CD4-positive, alpha-beta memory T cell (primary cell): ENCODE results near the gene SYK. TPM values are rescaled to one million over a fixed set of nuclear protein-coding genes. Genes with fewer than 3 reads are reported as not detected.

ENCODE experiments used
- CTCF ChIA-PET: fragments of 350-600 bp; sonication (Branson Sonifier 250); formaldehyde crosslinking; loops from one replicate; lab custom pipeline; 2021; ENCODE audit warnings: inconsistent platforms; ENCODE audit not compliant: partially characterized antibody; lab: Charles Lee
- POLR2A ChIA-PET: fragments of 350-600 bp; sonication (Branson Sonifier 250); formaldehyde crosslinking; loops from one replicate; lab custom pipeline; 2021; ENCODE audit not compliant: partially characterized antibody; lab: Charles Lee
- DNase-seq, 5 donors: peaks; one replicate each; pipeline versions ENCODE4 v3.0.0 to v3.0.0-alpha.2; 2020 to 2022; ENCODE audit warnings: mixed read lengths in 1 of 5
- H3K27ac ChIP-seq: one replicate; pipeline ENCODE4 v1.7.0; 2013; ENCODE audit warnings: low read depth, low read length
- H3K27me3 ChIP-seq: 2 replicates; pipeline ENCODE4 v1.7.0; 2013; ENCODE audit warnings: mild to moderate bottlenecking, low read length, moderate library complexity; ENCODE audit not compliant: insufficient read depth
- H3K36me3 ChIP-seq: 2 replicates; pipeline ENCODE4 v1.7.0; 2013; ENCODE audit warnings: mild to moderate bottlenecking, low read length, moderate library complexity; ENCODE audit not compliant: insufficient read depth
- H3K4me1 ChIP-seq: 2 replicates; pipeline ENCODE4 v1.7.0; 2013; ENCODE audit warnings: mild to moderate bottlenecking, low read length, moderate library complexity; ENCODE audit not compliant: insufficient read depth
- H3K4me3 ChIP-seq, 2 donors: one replicate each; pipeline ENCODE4 v1.7.0; 2013; ENCODE audit warnings: low read length in 2 of 2, mild to moderate bottlenecking in 1 of 2
- H3K9me3 ChIP-seq, 2 donors: one replicate each; pipeline ENCODE4 v1.7.0; 2013; ENCODE audit warnings: low read length in 2 of 2, control low read depth in 1 of 2; ENCODE audit not compliant: control insufficient read depth in 1 of 2
- H3K27ac Mint-ChIP-seq, 7 donors: one replicate each; pipeline ENCODE4 v1.8.0; 2020 to 2021; ENCODE audit warnings: mixed read lengths in 7 of 7, mild to moderate bottlenecking in 6 of 7, inconsistent platforms in 3 of 7, moderate library complexity in 3 of 7
- H3K27me3 Mint-ChIP-seq, 2 donors: one replicate each; pipeline ENCODE4 v1.8.0; 2020 to 2021; ENCODE audit warnings: mixed read lengths in 2 of 2
- H3K36me3 Mint-ChIP-seq, 2 donors: one replicate each; pipeline ENCODE4 v1.8.0; 2020 to 2021; ENCODE audit warnings: mixed read lengths in 2 of 2, inconsistent platforms in 1 of 2, mild to moderate bottlenecking in 1 of 2
- H3K4me1 Mint-ChIP-seq, 4 donors: one replicate each; pipeline ENCODE4 v1.8.0; 2020 to 2021; ENCODE audit warnings: mixed read lengths in 4 of 4, mild to moderate bottlenecking in 1 of 4
- H3K4me3 Mint-ChIP-seq, 8 donors: one replicate each; pipeline ENCODE4 v1.8.0; 2020 to 2021; ENCODE audit warnings: mixed read lengths in 8 of 8, mild to moderate bottlenecking in 7 of 8, moderate library complexity in 6 of 8, inconsistent platforms in 3 of 8
- H3K9me3 Mint-ChIP-seq, 8 donors: one replicate each; pipeline ENCODE4 v1.8.0; 2020 to 2021; ENCODE audit warnings: mixed read lengths in 8 of 8, mild to moderate bottlenecking in 5 of 8, inconsistent platforms in 3 of 8, moderate library complexity in 1 of 8
- intact Hi-C: fragments of 100-400 bp; cut with micrococcal nuclease; formaldehyde crosslinking; loops from one replicate; pipeline ENCODE4 v1.15.1; 2023
- polyA plus RNA-seq, 2 donors: library from polyadenylated mRNA; unstranded; fragments of 300-500 nt; fragmentation: Illumina TruSeq; gene quantifications; one replicate each; pipeline ENCODE4 v1.2.3, GENCODE V29; 2021
- total RNA-seq, 2 experiments: library from RNA; stranded (reverse); gene quantifications; one replicate each; pipeline ENCODE4 v1.2.3, GENCODE V29; 2021

The SYK gene
- total and polyA plus RNA-seq, 4 experiments from 2014 or later: 0.08 to 1.9 (median 0.78) TPM

GRCh38 chr9:90904706-90905478, 103.3 kb downstream of the SYK start:
- H3K9me3 Mint-ChIP-seq: peaks cover 0 to 11% (median 0%) of the 10 kb centered on the region in 8 donors
- no peak overlapping the region for H3K27ac ChIP-seq
- no peak overlapping the region for H3K4me3 Mint-ChIP-seq
- no peaks in the 10 kb centered on the region for H3K9me3 ChIP-seq
- H3K36me3 ChIP-seq: no peaks in the 10 kb centered on the region
- no peaks in the 10 kb centered on the region for H3K4me1 Mint-ChIP-seq
- peaks cover 8% of the 10 kb centered on the region in 2 donors for H3K27me3 Mint-ChIP-seq
- ChIA-PET POLR2A (no interaction called here), CTCF (interaction anchor here (0.9 kb wide), 1 partner anchor 10 kb away, joined by 3 read pairs; no protein-coding TSS in a partner anchor)
- H3K27ac Mint-ChIP-seq: no peak overlapping the region
- DNase-seq: no peak
- H3K27me3 ChIP-seq: no peaks in the 10 kb centered on the region
- no peaks in the 10 kb centered on the region for H3K4me1 ChIP-seq
- H3K4me3 ChIP-seq: no peak overlapping the region
- H3K36me3 Mint-ChIP-seq: no peaks in the 10 kb centered on the region
- intact Hi-C loops: no loop called here

GRCh38 chr9:90905822-90906221, 104.2 kb downstream of the SYK start:
- DNase-seq: no peak
- Mint-ChIP-seq H3K27ac (no peak overlapping the region), H3K36me3 (no peaks in the 10 kb centered on the region), H3K4me1 (no peaks in the 10 kb centered on the region), H3K4me3 (no peak overlapping the region), H3K9me3 (peaks cover 0 to 11% (median 0%) of the 10 kb centered on the region in 8 donors), H3K27me3 (peaks cover 8% of the 10 kb centered on the region in 2 donors)
- Histone ChIP-seq H3K27me3 (no peaks in the 10 kb centered on the region), H3K27ac (no peak overlapping the region), H3K4me1 (no peaks in the 10 kb centered on the region), H3K36me3 (no peaks in the 10 kb centered on the region), H3K4me3 (no peak overlapping the region), H3K9me3 (no peaks in the 10 kb centered on the region)
- ChIA-PET POLR2A (no interaction called here), CTCF (interaction anchor here (1.6 kb wide), 1 partner anchor 10 kb away, joined by 10 read pairs; no protein-coding TSS in a partner anchor)
- intact Hi-C loops: no loop called here

DNA sequence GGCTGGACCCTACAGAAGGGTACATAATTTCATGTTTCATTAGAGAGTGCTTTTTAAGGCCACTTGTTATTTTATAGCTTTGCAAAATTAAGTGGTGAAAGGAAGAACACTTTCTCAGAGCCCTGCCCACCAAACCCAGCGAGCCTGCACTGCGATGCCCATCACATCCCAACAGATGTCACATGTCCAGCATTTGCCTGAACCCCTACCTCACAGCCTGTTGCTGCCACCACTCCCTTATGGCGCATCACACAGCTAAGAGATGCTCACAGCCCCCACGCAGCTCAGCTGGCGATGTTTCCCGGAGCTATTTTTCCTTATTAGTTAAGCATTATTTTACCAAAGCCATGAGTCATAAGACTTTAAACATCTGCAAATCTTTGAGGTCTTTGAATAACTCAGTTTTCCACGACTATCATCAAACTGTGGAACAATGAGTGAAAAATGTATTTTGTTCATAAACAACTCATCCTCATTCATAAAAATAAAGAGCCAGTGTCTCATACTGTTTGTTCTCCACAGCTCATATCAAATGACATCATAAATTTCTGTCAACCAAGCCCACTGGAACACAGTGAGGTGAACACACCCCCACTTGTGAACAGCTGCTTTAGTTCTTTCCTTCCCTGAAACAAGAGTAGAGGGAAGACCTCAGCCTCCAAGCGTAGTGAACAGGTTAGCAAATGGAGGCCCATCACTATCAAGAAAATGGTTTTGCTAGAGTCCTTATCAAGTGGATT, 104.9 kb downstream of the SYK start:
- ChIA-PET CTCF (interaction anchor here (1.6 kb wide), 1 partner anchor 9 kb away, joined by 10 read pairs; no protein-coding TSS in a partner anchor), POLR2A (no interaction called here)

DNA sequence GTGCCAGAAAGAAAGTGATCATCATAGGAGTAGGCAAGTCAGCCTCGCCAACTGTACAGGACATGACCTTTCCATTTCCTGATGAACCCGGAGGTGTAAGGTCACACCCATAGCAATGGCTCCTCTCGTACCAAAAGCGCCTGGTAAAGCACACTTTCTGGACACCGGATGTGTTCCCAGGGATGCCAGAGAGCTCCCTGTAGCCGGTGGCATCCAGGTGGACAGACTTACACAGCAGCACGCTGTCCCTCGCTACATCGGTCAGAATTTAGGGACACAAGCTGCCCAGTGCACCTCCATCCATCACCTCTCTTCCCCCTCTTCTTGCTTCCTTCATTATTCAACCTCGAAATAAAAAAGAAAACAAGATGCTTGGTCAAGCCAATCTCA, 105.4 kb downstream of the SYK start:
- DNase-seq: no peak
- no peaks in the 10 kb centered on the region for H3K4me1 Mint-ChIP-seq
- H3K9me3 Mint-ChIP-seq: peaks cover 0 to 9% (median 0%) of the 10 kb centered on the region in 8 donors
- intact Hi-C loops: no loop called here
- H3K27ac Mint-ChIP-seq: no peak overlapping the region
- Histone ChIP-seq H3K4me1 (no peaks in the 10 kb centered on the region), H3K4me3 (no peak overlapping the region), H3K36me3 (no peaks in the 10 kb centered on the region), H3K27ac (no peak overlapping the region), H3K9me3 (no peaks in the 10 kb centered on the region), H3K27me3 (no peaks in the 10 kb centered on the region)
- H3K27me3 Mint-ChIP-seq: peaks cover 8% of the 10 kb centered on the region in 2 donors
- POLR2A ChIA-PET: no interaction called here
- CTCF ChIA-PET: interaction anchor here (1.6 kb wide), 1 partner anchor 9 kb away, joined by 10 read pairs; no protein-coding TSS in a partner anchor
- no peak overlapping the region for H3K4me3 Mint-ChIP-seq
- no peaks in the 10 kb centered on the region for H3K36me3 Mint-ChIP-seq

More for the DNA sequence above, 104.9 kb downstream of the SYK start:
- Mint-ChIP-seq H3K27me3 (peaks cover 8% of the 10 kb centered on the region in 2 donors), H3K36me3 (no peaks in the 10 kb centered on the region), H3K9me3 (peaks cover 0 to 11% (median 0%) of the 10 kb centered on the region in 8 donors), H3K4me1 (no peaks in the 10 kb centered on the region), H3K27ac (no peak overlapping the region), H3K4me3 (no peak overlapping the region)
- no peak overlapping the region for H3K4me3 ChIP-seq
- H3K27me3 ChIP-seq: no peaks in the 10 kb centered on the region
- H3K4me1 ChIP-seq: no peaks in the 10 kb centered on the region
- no peaks in the 10 kb centered on the region for H3K9me3 ChIP-seq
- no peaks in the 10 kb centered on the region for H3K36me3 ChIP-seq
- H3K27ac ChIP-seq: no peak overlapping the region
- intact Hi-C loops: no loop called here
- no peak for DNase-seq

GRCh38 chr9:90907790-90908189, 106.2 kb downstream of the SYK start:
- Mint-ChIP-seq H3K27me3 (peaks cover 8% of the 10 kb centered on the region in 2 donors), H3K9me3 (peaks cover 0 to 8% (median 0%) of the 10 kb centered on the region in 8 donors), H3K4me3 (no peak overlapping the region), H3K36me3 (no peaks in the 10 kb centered on the region), H3K27ac (no peak overlapping the region), H3K4me1 (no peaks in the 10 kb centered on the region)
- no peak overlapping the region for H3K27ac ChIP-seq
- intact Hi-C loops: no loop called here
- no peaks in the 10 kb centered on the region for H3K9me3 ChIP-seq
- no peaks in the 10 kb centered on the region for H3K36me3 ChIP-seq
- ChIA-PET CTCF (interaction anchor here (0.6 kb wide), 1 partner anchor 9 kb away, joined by 3 read pairs; no protein-coding TSS in a partner anchor), POLR2A (no interaction called here)
- H3K4me3 ChIP-seq: no peak overlapping the region
- no peak for DNase-seq
- no peaks in the 10 kb centered on the region for H3K4me1 ChIP-seq
- no peaks in the 10 kb centered on the region for H3K27me3 ChIP-seq

- DNase-seq: no peak
- Mint-ChIP-seq H3K36me3 (no peaks in the 10 kb centered on the region), H3K4me3 (no peak overlapping the region), H3K27me3 (peaks cover 5 to 8% of the 10 kb centered on the region in 2 donors), H3K4me1 (no peaks in the 10 kb centered on the region), H3K27ac (no peak overlapping the region), H3K9me3 (no peaks in the 10 kb centered on the region)
- ChIA-PET CTCF (interaction anchor here (1.0 to 1.5 kb wide), 2 partner anchors 9 to 517 kb away, joined by 3 to 5 read pairs; no protein-coding TSS in a partner anchor), POLR2A (no interaction called here)
- no peaks in the 10 kb centered on the region for H3K36me3 ChIP-seq
- H3K27ac ChIP-seq: no peak overlapping the region
- no peaks in the 10 kb centered on the region for H3K4me1 ChIP-seq
- H3K27me3 ChIP-seq: no peaks in the 10 kb centered on the region
- H3K9me3 ChIP-seq: no peaks in the 10 kb centered on the region
- H3K4me3 ChIP-seq: no peak overlapping the region
- intact Hi-C loops: no loop called here
Observed at GRCh38 chr9:90909225-90909624, 107.6 kb downstream of the SYK start.

GRCh38 chr9:90909747-90910283, 108.2 kb downstream of the SYK start:
- no peaks in the 10 kb centered on the region for H3K9me3 Mint-ChIP-seq
- intact Hi-C loops: loop anchor here (10.0 kb wide), 1 partner anchor 1225 kb away; no protein-coding TSS in a partner anchor
- CTCF ChIA-PET: interaction anchor here (1.5 kb wide), 1 partner anchor 517 kb away, joined by 5 read pairs; no protein-coding TSS in a partner anchor

More at GRCh38 chr9:90909747-90910283, 108.2 kb downstream of the SYK start:
- POLR2A ChIA-PET: no interaction called here
- peaks cover 5% of the 10 kb centered on the region in 2 donors for H3K27me3 Mint-ChIP-seq
- H3K4me1 Mint-ChIP-seq: no peaks in the 10 kb centered on the region
- H3K27ac Mint-ChIP-seq: no peak overlapping the region
- no peak overlapping the region for H3K27ac ChIP-seq
- H3K4me3 ChIP-seq: no peak overlapping the region
- H3K36me3 ChIP-seq: no peaks in the 10 kb centered on the region
- H3K9me3 ChIP-seq: no peaks in the 10 kb centered on the region
- DNase-seq: no peak
- H3K4me1 ChIP-seq: no peaks in the 10 kb centered on the region
- H3K36me3 Mint-ChIP-seq: no peaks in the 10 kb centered on the region
- H3K27me3 ChIP-seq: no peaks in the 10 kb centered on the region
- no peak overlapping the region for H3K4me3 Mint-ChIP-seq
